GM21390 (cell line): ENCODE measurements around the gene NPFFR2.
"Not testable (repeated sequence)": the region's sequence is repeated elsewhere in the genome, so short reads cannot be mapped to it uniquely, and the experiment has no call there.

Source experiments
- ATAC-seq: cut with Tn5 transposase; IDR thresholded peaks from one replicate; pipeline ENCODE4 v1.9.1; 2021; ENCODE audit not compliant: unreplicated experiment

Gene NPFFR2

GRCh38 chr4:72031868-72032608 lies at the start of gene NPFFR2:
NPFFR2 (plus strand) TSS chr4:72032000; CDS start chr4:72128592, 96,592 bp downstream.
- no peak for ATAC-seq

DNA sequence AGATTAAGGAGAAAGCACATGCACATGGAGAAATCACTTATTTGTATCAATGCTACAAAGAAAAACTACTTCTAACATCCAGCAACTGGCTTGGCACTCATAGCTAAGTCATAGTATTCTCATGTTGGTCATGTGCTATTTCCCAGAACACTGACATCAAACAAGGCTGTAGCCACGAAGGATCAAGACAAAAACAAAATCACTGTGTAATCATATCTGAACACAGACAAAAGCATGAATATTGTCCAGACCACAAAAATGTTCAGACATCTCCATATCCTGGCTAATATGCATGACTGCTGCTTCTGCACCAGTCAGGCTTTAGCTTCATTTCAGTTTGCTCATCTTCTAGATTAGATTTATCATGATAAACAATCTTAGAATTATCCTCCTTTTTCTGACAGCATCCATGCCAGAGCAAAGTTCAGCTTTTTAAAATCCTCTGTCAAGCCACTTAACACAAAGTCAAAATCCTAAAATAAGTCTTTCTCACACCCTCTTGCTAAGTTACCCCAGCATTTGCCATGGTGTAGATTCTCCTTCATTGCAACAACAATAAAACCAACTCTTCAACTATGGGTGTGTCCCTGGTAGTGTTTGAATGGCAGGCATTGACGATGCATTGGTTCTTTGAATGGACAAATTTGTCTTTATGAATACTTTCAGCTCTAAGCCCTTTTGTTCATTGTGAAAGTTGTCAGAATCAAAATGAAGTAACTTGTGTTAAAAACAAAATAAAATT lies 39.1 kb upstream of the NPFFR2 start:
- no peak for ATAC-seq

DNA sequence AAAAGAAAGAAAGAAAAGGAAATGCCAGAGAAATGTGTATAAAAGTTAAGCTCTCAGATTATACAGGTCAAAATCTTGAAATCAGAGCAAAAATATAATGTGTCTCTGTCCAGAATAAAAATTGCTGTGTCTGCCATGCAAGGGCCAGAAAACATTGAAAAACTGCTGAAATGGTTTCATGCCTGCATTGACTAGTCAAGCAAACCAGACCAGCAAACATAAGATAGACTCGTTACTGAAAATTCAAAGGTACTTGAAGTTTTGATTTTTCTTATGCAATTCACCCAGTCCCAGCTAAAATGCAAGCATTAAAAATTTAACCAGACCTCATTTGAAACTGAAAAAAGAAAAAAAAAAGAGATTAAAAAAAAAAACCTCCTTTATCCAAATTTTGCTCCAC lies 37.2 kb upstream of the NPFFR2 start:
- no peak for ATAC-seq

DNA sequence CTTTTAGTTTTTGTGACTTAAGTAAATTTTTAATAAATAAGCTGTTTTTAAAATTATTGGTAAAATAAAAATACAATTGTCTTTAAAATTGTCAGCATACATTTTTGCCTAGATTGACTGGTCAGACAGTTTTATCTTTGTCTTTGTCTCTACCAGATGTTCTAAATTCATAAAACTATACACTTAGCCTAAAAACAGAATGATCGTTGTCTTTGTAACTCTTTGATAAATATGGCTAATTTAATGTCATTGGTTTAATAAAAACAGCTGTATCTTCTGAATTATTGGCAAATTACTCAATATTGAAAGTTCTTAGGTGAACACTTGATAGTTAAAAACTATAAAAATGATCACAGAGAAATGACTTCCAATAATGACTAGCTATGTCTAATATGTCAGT lies 36.5 kb upstream of the NPFFR2 start:
- ATAC-seq, result no peak

GRCh38 chr4:72006586-72006985 lies 25.2 kb upstream of the NPFFR2 start:
- ATAC-seq, result no peak

GRCh38 chr4:72011906-72012305 lies 19.9 kb upstream of the NPFFR2 start:
- ATAC-seq, result no peak

DNA sequence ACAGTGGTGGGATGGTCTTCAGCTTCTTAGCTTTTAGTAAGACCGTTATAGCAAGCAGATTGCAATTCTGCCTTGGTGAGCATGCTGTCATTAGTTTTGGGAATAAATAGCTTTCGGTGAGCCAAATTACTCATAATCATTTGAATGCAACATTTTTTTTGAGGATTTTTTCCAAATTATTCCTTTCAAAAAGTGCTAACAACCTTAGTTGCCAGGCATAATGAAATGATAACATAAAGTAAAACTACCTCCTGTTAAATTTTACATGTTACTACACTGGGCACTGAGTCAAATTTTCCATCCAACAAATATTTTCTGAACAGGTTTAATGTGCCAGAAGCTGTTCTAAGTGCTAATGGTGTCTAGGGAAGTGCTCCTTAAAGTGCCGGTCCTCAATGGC lies 15.8 kb upstream of the NPFFR2 start:
- no peak for ATAC-seq

DNA sequence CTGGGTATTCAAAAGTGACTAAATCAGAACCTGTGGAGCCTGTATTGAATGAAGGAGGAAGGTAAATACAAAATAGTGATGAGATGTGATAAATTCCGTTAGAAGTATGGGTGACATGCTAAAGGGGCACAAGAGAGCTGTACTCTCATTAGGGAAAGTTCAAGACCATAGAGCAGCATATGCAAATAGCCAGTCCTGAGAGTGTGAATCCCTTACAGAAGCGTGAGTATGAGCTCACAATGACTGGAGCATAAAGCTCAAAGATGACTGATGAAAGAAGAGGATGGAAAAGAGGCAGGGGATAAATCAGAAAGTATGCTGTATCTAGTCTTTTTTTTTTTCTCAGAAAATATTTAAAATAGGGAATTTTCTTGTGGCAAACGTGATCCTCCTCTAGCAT lies 12.1 kb upstream of the NPFFR2 start:
- no peak for ATAC-seq

DNA sequence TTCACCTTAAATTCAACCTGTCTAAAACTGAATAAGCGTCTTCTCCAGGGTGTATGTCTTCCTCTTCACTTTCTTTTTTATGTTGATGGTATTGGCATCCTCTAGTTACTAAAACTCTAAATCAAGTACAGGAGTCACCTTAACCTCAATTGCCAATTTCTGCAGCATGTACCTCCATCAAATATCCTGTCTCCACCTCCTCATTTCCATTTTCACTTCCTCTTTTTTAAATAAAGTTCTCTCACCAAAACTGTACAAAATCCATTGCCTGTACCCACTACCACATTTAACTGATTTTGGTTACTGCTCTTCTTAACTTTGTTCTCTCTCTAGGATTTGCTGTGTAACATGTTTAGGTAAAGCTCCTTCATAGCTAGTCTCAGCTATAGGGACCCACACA lies 9.2 kb upstream of the NPFFR2 start:
- no peak for ATAC-seq

DNA sequence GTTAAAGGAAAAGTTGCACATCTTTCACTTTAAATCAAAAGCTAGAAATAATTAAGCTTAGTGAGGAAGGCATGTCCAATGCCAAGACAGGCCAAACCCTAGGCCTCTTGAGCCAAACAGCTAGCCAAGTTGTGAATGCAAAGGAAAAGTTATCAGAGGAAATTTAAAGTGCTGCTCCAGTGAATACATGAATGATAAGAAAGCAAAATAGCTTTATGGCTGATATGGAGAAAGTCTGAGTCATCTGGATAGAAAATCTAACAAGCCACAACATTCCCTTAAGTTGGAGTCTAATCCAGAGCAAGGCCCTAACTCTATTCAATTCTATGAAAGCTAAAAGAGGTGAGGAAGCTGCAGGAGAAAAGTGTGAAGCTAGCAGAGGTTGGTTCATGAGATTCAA lies 23.8 kb downstream of the NPFFR2 start:
- no peak for ATAC-seq

DNA sequence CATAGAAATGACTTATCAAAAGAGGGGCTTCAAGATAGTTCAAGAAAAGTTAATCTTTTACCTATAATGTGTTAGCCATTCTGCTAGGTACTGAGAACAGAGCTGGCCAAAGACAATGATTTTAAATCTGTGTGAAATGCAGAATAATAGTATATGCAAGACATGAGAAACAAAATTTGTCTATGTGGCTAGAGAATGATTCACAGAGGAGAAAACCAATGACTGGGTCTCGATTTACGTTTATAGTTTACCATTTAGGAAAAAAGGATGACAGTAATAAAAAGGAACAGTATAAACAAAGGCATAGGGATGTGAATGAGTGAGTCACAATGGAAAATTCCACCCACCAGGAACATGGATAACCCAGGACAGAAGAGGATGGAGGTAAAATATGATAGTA lies 31.9 kb downstream of the NPFFR2 start:
- ATAC-seq, result no peak

- ATAC-seq, result no peak
Measured at GRCh38 chr4:72067051-72067450, 35.3 kb downstream of the NPFFR2 start.

DNA sequence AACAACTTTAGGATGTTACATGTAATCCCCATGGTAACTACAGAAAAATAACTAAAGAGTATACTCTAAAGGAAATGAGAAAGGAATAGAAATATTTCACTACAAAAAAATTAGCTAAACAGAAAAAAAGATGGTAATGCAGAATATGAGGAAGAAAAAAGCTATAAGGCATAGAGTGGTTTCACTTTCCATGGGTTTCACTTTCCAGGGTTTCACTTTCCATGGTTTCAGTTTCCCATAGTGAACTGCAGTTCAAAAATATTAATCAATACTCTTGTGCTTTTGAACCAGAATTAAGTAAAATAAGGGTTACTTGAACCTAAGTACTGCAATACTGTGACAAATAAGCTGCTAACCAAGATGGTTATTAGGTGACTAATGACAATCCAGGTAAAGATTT lies 42.0 kb downstream of the NPFFR2 start:
- ATAC-seq, result no peak

DNA sequence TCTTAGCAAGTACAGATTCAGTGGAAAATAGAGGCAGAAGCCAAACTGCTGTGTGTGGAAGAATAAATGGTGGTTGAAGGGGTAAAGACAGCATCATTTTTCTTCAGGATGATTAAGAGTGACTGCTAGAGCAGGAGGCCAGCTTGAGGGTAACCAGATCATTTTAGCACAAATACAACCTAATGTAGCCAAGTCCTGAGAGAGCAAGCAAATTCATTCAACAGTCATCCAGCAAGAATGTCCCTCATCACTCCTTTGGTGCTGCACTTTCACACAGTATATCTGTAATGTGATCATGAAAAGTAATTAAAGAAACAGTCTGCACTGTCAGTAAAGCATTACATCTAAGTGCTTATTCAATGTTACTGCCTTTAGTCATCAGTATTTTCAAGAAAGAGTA lies 44.8 kb downstream of the NPFFR2 start:
- no peak for ATAC-seq

GRCh38 chr4:72077346-72077745 lies 45.5 kb downstream of the NPFFR2 start:
- no peak for ATAC-seq

- peak; percentile 83 for ATAC-seq
Measured at GRCh38 chr4:72084587-72085011, 52.8 kb downstream of the NPFFR2 start.

GRCh38 chr4:72090606-72091005 lies 58.8 kb downstream of the NPFFR2 start:
- ATAC-seq, result not testable (repeated sequence)

DNA sequence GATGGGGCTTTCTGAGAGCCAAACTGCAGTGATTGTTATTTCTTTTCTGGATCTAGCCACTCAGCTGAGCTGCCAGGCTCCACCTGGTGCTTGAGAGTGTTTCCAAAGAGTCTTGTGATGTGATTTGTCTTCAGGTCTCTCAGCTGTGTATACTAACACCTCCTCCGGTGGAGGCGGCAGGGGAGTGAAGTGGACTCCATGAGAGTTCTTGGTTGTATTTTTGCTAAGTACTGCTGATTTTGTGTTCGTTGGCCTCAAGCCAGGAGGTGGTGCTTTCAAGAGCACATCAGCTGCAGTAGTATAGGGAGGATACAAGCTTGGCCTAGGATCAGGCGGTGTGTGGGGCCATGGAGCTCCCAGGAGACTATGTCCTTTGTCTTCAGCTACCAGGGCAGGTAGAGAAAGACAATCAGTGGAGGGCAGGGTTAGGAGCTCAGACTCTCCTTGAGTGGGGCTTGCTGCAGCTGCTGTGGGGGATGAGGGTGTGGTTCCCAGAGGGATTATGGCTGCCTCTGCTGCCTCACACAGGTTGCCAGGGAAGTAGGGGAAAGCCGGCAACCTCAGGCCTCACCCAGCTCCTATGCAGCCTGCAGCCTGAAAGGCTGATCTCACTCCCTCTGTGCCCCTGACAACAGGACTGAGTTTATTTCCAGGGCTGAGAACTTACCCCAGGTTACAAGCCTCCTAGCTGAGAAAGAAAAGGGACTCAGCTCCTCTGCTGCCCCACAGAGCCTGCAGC lies 62.4 kb downstream of the NPFFR2 start:
- ATAC-seq, result no peak

GRCh38 chr4:72107456-72107855 lies 75.7 kb downstream of the NPFFR2 start:
- no peak for ATAC-seq

- ATAC-seq, result no peak
Measured at GRCh38 chr4:72109364-72109763, 77.6 kb downstream of the NPFFR2 start.

- ATAC-seq, result no peak
Measured at GRCh38 chr4:72109959-72110497, 78.2 kb downstream of the NPFFR2 start.

DNA sequence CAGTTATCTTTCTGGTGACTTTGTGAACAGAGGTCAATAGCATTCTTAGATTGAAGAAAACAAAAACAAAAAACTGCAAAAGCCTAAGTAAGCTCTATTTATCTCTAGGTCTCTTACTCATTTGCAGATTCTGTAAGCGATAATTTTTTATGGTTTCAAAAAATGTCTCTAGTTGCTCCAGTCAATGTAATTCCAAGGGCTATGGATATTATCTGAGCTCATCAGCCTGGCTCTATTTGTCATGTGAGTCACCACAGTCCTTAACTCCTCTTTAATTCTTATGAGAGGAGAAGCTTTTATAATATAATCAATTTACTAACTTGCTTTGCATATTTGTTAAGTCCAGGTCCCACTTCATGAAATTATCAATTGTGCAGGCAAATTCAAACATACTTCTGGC lies 79.1 kb downstream of the NPFFR2 start:
- ATAC-seq, result no peak
